Retinal pigment epithelial cell (primary cell): Measurements from ENCODE around the gene SYK.
"Not testable (repeated sequence)": the region's sequence is repeated elsewhere in the genome, so short reads cannot be mapped to it uniquely, and the experiment has no call there.

Experiments used
- DNase-seq: peaks from one replicate; pipeline ENCODE4 v3.0.0-alpha.2; 2010; ENCODE audit warnings: low read depth
- H3K4me3 ChIP-seq: 2 replicates; pipeline ENCODE4 v1.5.1; 2011; ENCODE audit warnings: mild to moderate bottlenecking, low read length, control low read depth, moderate library complexity
- TF ChIP-seq, protein P1 (sequence below): conservative IDR thresholded peaks from 2 replicates; pipeline ENCODE4 v1.5.1; 2011; ENCODE audit warnings: low read depth, low read length, control low read depth, inconsistent platforms

The SYK gene

GRCh38 chr9:90801241-90801972 lies at the start of gene SYK:
Gene SYK (plus strand): TSS chr9:90801819. CDS start chr9:90843899, 42,080 bp downstream.
- no peak for DNase-seq
- H3K4me3 ChIP-seq = no peak within 1 kb of the TSS
- TF ChIP-seq, protein P1, sequence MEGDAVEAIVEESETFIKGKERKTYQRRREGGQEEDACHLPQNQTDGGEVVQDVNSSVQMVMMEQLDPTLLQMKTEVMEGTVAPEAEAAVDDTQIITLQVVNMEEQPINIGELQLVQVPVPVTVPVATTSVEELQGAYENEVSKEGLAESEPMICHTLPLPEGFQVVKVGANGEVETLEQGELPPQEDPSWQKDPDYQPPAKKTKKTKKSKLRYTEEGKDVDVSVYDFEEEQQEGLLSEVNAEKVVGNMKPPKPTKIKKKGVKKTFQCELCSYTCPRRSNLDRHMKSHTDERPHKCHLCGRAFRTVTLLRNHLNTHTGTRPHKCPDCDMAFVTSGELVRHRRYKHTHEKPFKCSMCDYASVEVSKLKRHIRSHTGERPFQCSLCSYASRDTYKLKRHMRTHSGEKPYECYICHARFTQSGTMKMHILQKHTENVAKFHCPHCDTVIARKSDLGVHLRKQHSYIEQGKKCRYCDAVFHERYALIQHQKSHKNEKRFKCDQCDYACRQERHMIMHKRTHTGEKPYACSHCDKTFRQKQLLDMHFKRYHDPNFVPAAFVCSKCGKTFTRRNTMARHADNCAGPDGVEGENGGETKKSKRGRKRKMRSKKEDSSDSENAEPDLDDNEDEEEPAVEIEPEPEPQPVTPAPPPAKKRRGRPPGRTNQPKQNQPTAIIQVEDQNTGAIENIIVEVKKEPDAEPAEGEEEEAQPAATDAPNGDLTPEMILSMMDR = no peak

GRCh38 chr9:90755514-90756371 lies 45.9 kb upstream of the SYK start:
- not testable (repeated sequence) for DNase-seq, H3K4me3 ChIP-seq
- TF ChIP-seq, protein P1 = peak; percentile 13

- not testable (repeated sequence) for H3K4me3 ChIP-seq, DNase-seq
Measured at GRCh38 chr9:90760577-90760976, 41.0 kb upstream of the SYK start.

- H3K4me3 ChIP-seq = no peak overlapping the region
- TF ChIP-seq, protein P1 = no peak
- DNase-seq = no peak
Measured at GRCh38 chr9:90766731-90767130, 34.9 kb upstream of the SYK start.

DNA sequence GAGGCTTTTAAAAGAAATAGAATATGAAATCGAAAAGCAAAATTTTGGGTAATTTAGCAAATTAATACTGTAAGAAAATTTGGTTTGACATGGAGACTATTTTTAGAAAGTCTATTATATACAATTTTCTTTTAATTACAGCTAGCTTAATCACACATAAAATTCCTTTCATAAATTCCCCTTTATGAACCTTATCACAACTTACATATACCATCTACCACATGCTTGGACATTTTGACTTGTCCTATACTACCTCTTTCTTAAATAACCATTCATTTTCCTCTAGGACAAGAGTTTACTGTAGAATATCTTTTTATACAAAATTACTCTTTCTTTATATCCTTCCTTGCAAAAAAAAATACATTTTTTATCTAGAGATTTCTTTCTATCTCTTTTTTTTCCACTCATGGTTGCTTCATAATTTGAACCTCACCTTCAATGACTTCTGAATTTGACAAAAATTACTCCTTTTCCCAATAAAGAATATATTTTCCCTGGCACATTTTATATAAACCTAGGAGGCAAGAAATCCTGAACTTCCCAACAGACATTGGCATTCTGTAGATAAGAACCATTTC lies 34.0 kb upstream of the SYK start:
- DNase-seq = no peak
- H3K4me3 ChIP-seq = no peak overlapping the region
- TF ChIP-seq, protein P1 = no peak

- TF ChIP-seq, protein P1 = no peak
- no peak for DNase-seq
- no peak overlapping the region for H3K4me3 ChIP-seq
Measured at GRCh38 chr9:90770182-90770738, 31.4 kb upstream of the SYK start.

DNA sequence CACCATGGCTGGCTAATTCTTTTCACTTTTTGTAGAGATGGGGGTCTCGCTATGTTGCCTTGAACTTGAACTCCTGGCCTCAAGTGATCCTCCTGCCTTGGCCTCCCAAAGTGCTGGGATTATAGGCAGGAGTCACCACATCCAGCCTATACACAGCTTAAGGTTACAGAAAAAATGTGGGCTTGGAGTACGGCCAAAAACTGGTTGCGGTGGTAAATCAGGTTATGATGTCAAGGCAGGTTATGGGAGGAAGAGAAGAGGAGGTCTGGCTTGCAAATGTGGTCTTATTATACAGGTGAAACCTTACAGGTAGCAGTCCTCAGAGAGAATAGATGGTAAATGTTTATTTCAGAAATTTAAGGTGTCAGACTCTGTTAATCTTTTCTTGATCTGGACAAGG lies 30.7 kb upstream of the SYK start:
- H3K4me3 ChIP-seq = no peak overlapping the region
- TF ChIP-seq, protein P1 = no peak
- no peak for DNase-seq
